GM23338 (cell line): ENCODE data around the gene LONP1. TPM values are rescaled to one million over a fixed set of nuclear protein-coding genes. Genes with fewer than 3 reads are reported as not detected.

Experiments
- ATAC-seq: fragments of 200-7000 bp; cut with Tn5 transposase; 3 replicates; pipeline ENCODE4 v1.9.1; 2020
- DNase-seq: peaks from one replicate; pipeline ENCODE4 v3.0.0-alpha.2; 2015; ENCODE audit warnings: low spot score
- H2AFZ ChIP-seq: fragments of 200-600 bp; sonication (generic); 2 replicates; pipeline ENCODE4 v1.8.0; 2016; ENCODE audit warnings: antibody characterized with exemption, mild to moderate bottlenecking, moderate library complexity
- H3F3A ChIP-seq: fragments of 200-600 bp; sonication (generic); replicated peaks from 2 replicates; pipeline ENCODE4 v1.8.0; 2017; ENCODE audit warnings: antibody characterized with exemption, mixed run types, low read depth
- H3K27ac ChIP-seq: fragments of 200-600 bp; sonication (generic); 2 replicates; pipeline ENCODE4 v1.6.1; 2016; ENCODE audit warnings: low read depth
- H3K27me3 ChIP-seq: fragments of 200-600 bp; sonication (generic); 2 replicates; pipeline ENCODE4 v1.8.0; 2016; ENCODE audit warnings: mild to moderate bottlenecking, mixed run types, moderate library complexity; ENCODE audit not compliant: insufficient read depth
- H3K36me3 ChIP-seq: fragments of 200-600 bp; sonication (generic); 2 replicates; pipeline ENCODE4 v1.8.0; 2016; ENCODE audit warnings: mild to moderate bottlenecking; ENCODE audit not compliant: insufficient read depth
- H3K4me1 ChIP-seq: fragments of 200-600 bp; sonication (generic); 2 replicates; pipeline ENCODE4 v1.8.0; 2016; ENCODE audit warnings: mild to moderate bottlenecking, moderate library complexity; ENCODE audit not compliant: insufficient read depth
- H3K4me2 ChIP-seq: fragments of 200-600 bp; sonication (generic); 2 replicates; pipeline ENCODE4 v1.7.1; 2017; ENCODE audit warnings: mixed run types
- H3K4me3 ChIP-seq: fragments of 200-600 bp; sonication (generic); 2 replicates; pipeline ENCODE4 v1.6.1; 2016; ENCODE audit warnings: mixed run types
- H3K79me2 ChIP-seq: fragments of 200-600 bp; sonication (generic); replicated peaks from 2 replicates; pipeline ENCODE4 v1.8.0; 2017; ENCODE audit warnings: mild to moderate bottlenecking; ENCODE audit not compliant: insufficient read depth
- H3K9me2 ChIP-seq: fragments of 200-600 bp; sonication (generic); 2 replicates; pipeline ENCODE4 v1.8.0; 2017; ENCODE audit not compliant: insufficient read depth
- H4K20me1 ChIP-seq: fragments of 200-600 bp; sonication (generic); replicated peaks from 2 replicates; pipeline ENCODE4 v1.8.0; 2017; ENCODE audit warnings: mild to moderate bottlenecking; ENCODE audit not compliant: insufficient read depth
- H3K27ac Mint-ChIP-seq: 2 replicates; pipeline ENCODE4 v1.8.0; 2020; ENCODE audit warnings: inconsistent platforms, mild to moderate bottlenecking, moderate library complexity, mixed read lengths
- H3K27me3 Mint-ChIP-seq: 3 replicates; pipeline ENCODE4 v1.8.0; 2022; ENCODE audit warnings: low read depth, mild to moderate bottlenecking, moderate library complexity, mixed read lengths, inconsistent platforms; ENCODE audit not compliant: insufficient read depth, poor library complexity
- H3K36me3 Mint-ChIP-seq: 3 replicates; pipeline ENCODE4 v1.8.0; 2021; ENCODE audit warnings: low read depth, mild to moderate bottlenecking, inconsistent platforms, moderate library complexity, mixed read lengths
- H3K4me1 Mint-ChIP-seq: 3 replicates; pipeline ENCODE4 v1.8.0; 2020; ENCODE audit warnings: mild to moderate bottlenecking, inconsistent platforms, mixed read lengths
- H3K4me3 Mint-ChIP-seq: 3 replicates; pipeline ENCODE4 v1.8.0; 2021; ENCODE audit warnings: moderate library complexity, mild to moderate bottlenecking, inconsistent platforms, mixed read lengths
- H3K9me3 Mint-ChIP-seq: 3 replicates; pipeline ENCODE4 v1.8.0; 2020; ENCODE audit warnings: moderate library complexity, mild to moderate bottlenecking, inconsistent platforms, mixed read lengths
- CREB1 ChIP-seq: fragments of 250-450 bp; sonication (Bioruptor Pico); IDR thresholded peaks from 2 replicates; pipeline ENCODE4 v1.5.0; 2020; ENCODE audit warnings: low read depth, mild to moderate bottlenecking, moderate library complexity
- CTCF ChIP-seq, 2 experiments: fragments of 200-600 bp in 1 of 2; sonication (generic) in 1 of 2; conservative IDR thresholded peaks; 2 replicates each; pipeline versions ENCODE4 v1.5.1 to v1.6.1; 2016 to 2017; ENCODE audit warnings: antibody characterized with exemption in 2 of 2, low read depth in 2 of 2, mild to moderate bottlenecking in 2 of 2, moderate library complexity in 1 of 2
- ETS1 ChIP-seq: IDR thresholded peaks from 2 replicates; pipeline ENCODE4 v1.6.1; 2016; ENCODE audit warnings: antibody characterized with exemption
- EZH2 ChIP-seq: fragments of 200-600 bp; sonication (generic); IDR thresholded peaks from one replicate; pipeline ENCODE4 v1.8.0; 2017; ENCODE audit warnings: antibody characterized with exemption, mild to moderate bottlenecking, low read depth; ENCODE audit not compliant: unreplicated experiment
- EZH2phosphoT487 ChIP-seq: fragments of 200-600 bp; sonication (generic); IDR thresholded peaks from one replicate; pipeline ENCODE4 v1.8.1; 2018; ENCODE audit warnings: antibody characterized with exemption; ENCODE audit not compliant: unreplicated experiment
- JUNB ChIP-seq: IDR thresholded peaks from one replicate; pipeline ENCODE4 v1.6.1; 2016; ENCODE audit warnings: antibody characterized with exemption; ENCODE audit not compliant: unreplicated experiment
- NANOG ChIP-seq: IDR thresholded peaks from 2 replicates; pipeline ENCODE4 v1.6.1; 2016; ENCODE audit warnings: antibody characterized with exemption, borderline replicate concordance
- POLR2AphosphoS5 ChIP-seq: IDR thresholded peaks from 2 replicates; pipeline ENCODE4 v1.6.1; 2016; ENCODE audit warnings: antibody characterized with exemption, low read depth
- REST ChIP-seq: IDR thresholded peaks from one replicate; pipeline ENCODE4 v1.6.1; 2018; ENCODE audit warnings: antibody characterized with exemption; ENCODE audit not compliant: unreplicated experiment
- STAT1 ChIP-seq: IDR thresholded peaks from one replicate; pipeline ENCODE4 v1.6.1; 2016; ENCODE audit warnings: antibody characterized with exemption; ENCODE audit not compliant: unreplicated experiment
- ZNF114 ChIP-seq: fragments of 250-450 bp; sonication (Bioruptor Pico); IDR thresholded peaks from 2 replicates; pipeline ENCODE4 v1.5.0; 2020; ENCODE audit warnings: mild to moderate bottlenecking, moderate library complexity
- ZNF331 ChIP-seq: fragments of 250-450 bp; sonication (Bioruptor Pico); IDR thresholded peaks from 2 replicates; pipeline ENCODE4 v1.5.0; 2020; ENCODE audit warnings: low read depth, mild to moderate bottlenecking, moderate library complexity
- ZNF462 ChIP-seq: fragments of 250-450 bp; sonication (Bioruptor Pico); IDR thresholded peaks from 2 replicates; pipeline ENCODE4 v1.5.0; 2020; ENCODE audit warnings: mild to moderate bottlenecking, moderate library complexity
- polyA plus RNA-seq: library from polyadenylated mRNA; unstranded; fragments of >200 nt; fragmentation: Nextera tagmentation; extraction: Ambion mirVana; gene quantifications from 2 replicates; pipeline ENCODE4 v1.2.1, GENCODE V29; 2016
- total RNA-seq: library from RNA; depleted of rRNA; stranded (reverse); fragments of >200 nt; shearing (Covaris generic); gene quantifications from 2 replicates; pipeline ENCODE4 v1.2.3, GENCODE V29; 2014

Gene LONP1
- total and polyA plus RNA-seq, 2 experiments from 2014 or later: 68.6 to 137 TPM

GRCh38 chr19:5692723-5693194 is 27.2 kb downstream of the LONP1 start:
- TF ChIP-seq EZH2 (no peak), REST (no peak), STAT1 (no peak), CREB1 (CRISPR knock-in tag) (no peak), JUNB (no peak), NANOG (no peak), EZH2phosphoT487 (no peak), POLR2AphosphoS5 (no peak; the same call in 1 of the 2 replicates), ZNF331 (CRISPR knock-in tag) (no peak), CTCF (conservative IDR thresholded peaks at IDR 0.05; ENCODE audit: low read depth in 2 of 2) (no peak), ZNF462 (no peak), ETS1 (no peak), ZNF114 (CRISPR knock-in tag) (no peak)
- peak overlapping the region; percentile 100 for H3K4me3 Mint-ChIP-seq
- peaks cover 66% of the 10 kb centered on the region for H3K36me3 Mint-ChIP-seq
- 0 out of 2 replicates have a peak overlapping the region, but pooled peaks have one; percentile 56 for H3K27ac Mint-ChIP-seq
- peaks cover 27% of the 10 kb centered on the region for H3K79me2 ChIP-seq
- H3K4me3 ChIP-seq: no peak overlapping the region
- peak overlapping the region; percentile 66; the same call in 1 of the 2 replicates for H3K27ac ChIP-seq
- H2AFZ ChIP-seq: no peak overlapping the region
- no peaks in the 10 kb centered on the region for H3K4me1 ChIP-seq
- no peaks in the 10 kb centered on the region for H3K27me3 ChIP-seq
- no peaks in the 10 kb centered on the region for H3K9me2 ChIP-seq
- peaks cover 6% of the 10 kb centered on the region; the same call in 1 of the 2 replicates for H4K20me1 ChIP-seq
- peaks cover 6% of the 10 kb centered on the region; the same call in 1 of the 3 replicates for H3K4me1 Mint-ChIP-seq
- H3K9me3 Mint-ChIP-seq: peaks cover 8% of the 10 kb centered on the region; the same call in 2 of the 3 replicates
- H3K4me2 ChIP-seq: no peak overlapping the region
- H3K27me3 Mint-ChIP-seq: peaks cover 58% of the 10 kb centered on the region
- ATAC-seq (no peak), DNase-seq (no peak)
- H3K36me3 ChIP-seq: no peaks in the 10 kb centered on the region
- peaks cover 20% of the 10 kb centered on the region for H3F3A ChIP-seq
